Measurements from ENCODE around the gene GALK1. TPM values are rescaled to one million over a fixed set of nuclear protein-coding genes. Genes with fewer than 3 reads are reported as not detected.
"Not testable (repeated sequence)": the region's sequence is repeated elsewhere in the genome, so short reads cannot be mapped to it uniquely, and the experiment has no call there.

The GALK1 gene
- total RNA-seq: 10 to 100 TPM; 15.9 to 19.5 (median 17.3) TPM
- polyA plus RNA-seq: 22.6 TPM
- long read RNA-seq, donor 1, transcript GALK1-205 (8 exons, 1,866 nt): major isoform, 36 of 38 reads
- long read RNA-seq, donor 1, partial matches to known transcripts: 2 of 38 reads
- long read RNA-seq, donor 1, other reads (novel, unspliced or antisense): 0 of 38 reads
- long read RNA-seq, donor 2, transcript GALK1-205 (8 exons, 1,866 nt): major isoform, 9 of 13 reads
- long read RNA-seq, donor 2, partial matches to known transcripts: 1 of 13 reads
- long read RNA-seq, donor 2, other reads (novel, unspliced or antisense): 0 of 13 reads
- long read RNA-seq, donor 3, transcript GALK1-205 (8 exons, 1,866 nt): major isoform, 73 of 95 reads
- long read RNA-seq, donor 3, partial matches to known transcripts: 5 of 95 reads
- long read RNA-seq, donor 3, other reads (novel, unspliced or antisense): 17 of 95 reads
- long read RNA-seq, donor 4, transcript GALK1-205 (8 exons, 1,866 nt): major isoform, 19 of 24 reads
- long read RNA-seq, donor 4, partial matches to known transcripts: 0 of 24 reads
- long read RNA-seq, donor 4, other reads (novel, unspliced or antisense): 2 of 24 reads

DNA sequence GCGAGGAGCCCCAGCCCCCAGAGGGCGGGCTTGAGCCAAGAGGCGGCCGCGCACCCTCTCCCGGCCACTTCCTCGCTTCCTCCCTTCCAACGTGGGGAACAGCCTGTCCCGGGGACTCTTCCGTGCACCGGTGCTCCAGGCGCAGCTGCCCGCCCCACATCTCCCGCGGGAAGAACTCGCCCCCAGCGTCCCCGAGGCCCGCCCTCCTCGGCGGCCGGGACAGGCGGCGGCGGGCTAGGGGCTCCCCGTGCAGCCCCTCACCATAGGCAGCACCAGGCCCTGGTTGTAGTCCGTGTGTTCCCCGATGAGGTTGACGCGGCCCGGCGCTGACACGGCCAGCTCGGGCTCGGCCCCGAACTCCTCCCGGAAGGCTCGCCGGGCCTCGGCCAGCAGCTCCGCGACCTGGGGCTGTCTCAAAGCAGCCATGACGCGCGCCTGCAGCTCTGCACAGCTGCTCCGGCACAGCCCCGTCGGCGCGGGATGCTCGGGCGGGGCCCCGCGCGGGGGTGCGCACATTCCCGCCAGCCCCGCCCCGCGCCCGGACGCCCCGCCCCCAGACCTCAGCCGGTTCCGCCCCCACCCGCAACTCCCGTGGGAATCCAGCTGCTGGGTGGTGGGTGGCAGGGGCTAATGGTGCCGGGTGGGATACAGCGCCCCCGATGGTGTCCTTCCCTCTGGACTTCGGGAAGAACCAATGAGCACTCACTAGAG lies at the start of gene GALK1:
Gene GALK1, minus strand, starts transcription at position 482 of the 711 bp plus-strand sequence. Its CDS starts 56 bp downstream, at position 426.
- WGBS: under 1% methylated on average over 71 of the region's 71 CpGs
- H3K27me3 ChIP-seq (ENCODE audit: control insufficient read depth, insufficient read depth): no peaks in the 10 kb centered on the region
- H3K4me3 ChIP-seq (ENCODE audit: low read length): peak within 1 kb of the TSS; percentile 52
- DNase-seq: peak; percentile 83 to 92 (median 91)
- peaks cover 2% of the 10 kb centered on the region for H3K4me1 ChIP-seq (ENCODE audit: control insufficient read depth, insufficient read depth, low read length)
- H3K9me3 ChIP-seq (ENCODE audit: control insufficient read depth, low read length): no peaks in the 10 kb centered on the region
- intact Hi-C loops (cut with DNase I): loop anchor here in 1 of 4 donors (10.0 kb wide), 1 partner anchor 130 kb away; the partner anchor contains the start of gene TRIM65
- ATAC-seq: peak; percentile 88 to 92
- peak within 1 kb of the TSS; percentile 65 for H3K27ac ChIP-seq (ENCODE audit: low read length)

DNA sequence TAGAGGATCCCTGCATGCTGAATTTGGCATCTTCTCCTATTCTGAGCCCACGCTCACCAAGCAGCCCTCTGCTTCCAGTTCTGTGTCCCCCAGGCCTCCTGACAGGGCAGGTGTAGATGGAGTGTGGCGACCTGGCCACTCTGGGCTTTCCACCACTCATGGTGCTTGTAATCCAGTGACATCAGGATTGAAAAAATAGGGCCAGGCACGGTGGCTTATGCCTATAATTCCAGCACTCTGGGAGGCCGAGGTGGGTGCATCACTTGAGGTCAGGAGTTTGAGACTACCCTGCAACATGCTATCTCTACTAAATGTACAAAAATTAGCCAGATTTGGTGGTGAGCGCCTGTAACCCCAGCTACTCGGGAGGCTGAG lies 49.0 kb upstream of the GALK1 start:
- intact Hi-C loops (cut with DNase I): no loop called here
- no peak for ATAC-seq
- WGBS: 87% methylated on average over 6 of the region's 6 CpGs

DNA sequence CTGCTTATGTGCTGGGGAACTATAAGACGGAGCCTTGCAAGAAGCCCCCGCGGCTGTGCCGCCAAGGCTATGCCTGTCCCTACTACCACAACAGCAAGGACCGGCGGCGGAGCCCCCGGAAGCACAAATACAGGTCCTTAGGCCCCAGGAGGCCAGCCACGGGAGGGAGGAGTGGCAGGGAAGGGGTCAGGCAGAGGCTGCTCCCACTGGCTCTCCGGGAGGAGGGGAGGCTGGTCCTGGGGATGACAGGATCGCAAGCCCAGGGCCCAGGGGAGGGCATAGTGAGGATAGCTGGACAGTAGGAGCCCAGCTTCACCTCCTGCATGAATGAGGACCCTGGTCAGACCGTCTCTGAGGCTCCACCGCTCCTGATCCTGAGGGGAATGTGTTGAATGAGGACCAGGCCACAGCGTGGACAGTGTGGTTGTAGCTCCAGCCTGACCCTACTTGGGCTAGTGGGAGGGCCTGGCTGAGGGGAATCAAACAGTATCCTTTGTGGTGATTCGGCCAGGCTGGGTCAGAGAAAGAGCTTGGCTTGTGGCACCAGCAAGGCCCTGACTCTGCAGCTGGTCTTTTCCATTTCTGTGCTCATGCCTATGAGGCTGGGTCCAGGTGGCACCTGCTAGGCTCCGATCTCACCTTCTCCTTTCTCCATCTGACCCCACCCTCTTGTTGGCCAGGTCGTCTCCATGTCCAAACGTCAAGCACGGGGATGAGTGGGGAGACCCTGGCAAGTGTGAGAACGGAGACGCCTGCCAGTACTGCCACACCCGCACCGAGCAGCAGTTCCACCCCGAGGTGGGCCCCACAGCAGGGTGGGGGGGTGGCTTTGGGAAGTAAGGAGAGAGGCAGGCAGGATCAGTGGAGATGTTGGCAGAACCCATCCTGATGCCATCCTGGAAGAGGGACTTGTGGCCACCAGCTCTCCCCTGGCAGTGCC lies 48.4 kb upstream of the GALK1 start:
- H3K27ac ChIP-seq (ENCODE audit: low read length): no peak overlapping the region
- no peaks in the 10 kb centered on the region for H3K27me3 ChIP-seq (ENCODE audit: control insufficient read depth, insufficient read depth)
- DNase-seq (peak in 2 of 3 donors; percentile 54 to 55), ATAC-seq (no peak)
- H3K4me3 ChIP-seq (ENCODE audit: low read length): no peak overlapping the region
- no peaks in the 10 kb centered on the region for H3K9me3 ChIP-seq (ENCODE audit: control insufficient read depth, low read length)
- intact Hi-C loops (cut with DNase I): no loop called here
- WGBS: 84% methylated on average over 24 of the region's 24 CpGs
- peaks cover 11% of the 10 kb centered on the region for H3K4me1 ChIP-seq (ENCODE audit: control insufficient read depth, insufficient read depth, low read length)

More for the DNA sequence above, 49.0 kb upstream of the GALK1 start:
- Histone ChIP-seq H3K27me3 (ENCODE audit: control insufficient read depth, insufficient read depth) (no peaks in the 10 kb centered on the region), H3K27ac (ENCODE audit: low read length) (no peak overlapping the region), H3K4me3 (ENCODE audit: low read length) (no peak overlapping the region), H3K9me3 (ENCODE audit: control insufficient read depth, low read length) (no peaks in the 10 kb centered on the region), H3K4me1 (ENCODE audit: control insufficient read depth, insufficient read depth, low read length) (peaks cover 8% of the 10 kb centered on the region)
- peak in 1 of 3 donors; percentile 26 for DNase-seq

DNA sequence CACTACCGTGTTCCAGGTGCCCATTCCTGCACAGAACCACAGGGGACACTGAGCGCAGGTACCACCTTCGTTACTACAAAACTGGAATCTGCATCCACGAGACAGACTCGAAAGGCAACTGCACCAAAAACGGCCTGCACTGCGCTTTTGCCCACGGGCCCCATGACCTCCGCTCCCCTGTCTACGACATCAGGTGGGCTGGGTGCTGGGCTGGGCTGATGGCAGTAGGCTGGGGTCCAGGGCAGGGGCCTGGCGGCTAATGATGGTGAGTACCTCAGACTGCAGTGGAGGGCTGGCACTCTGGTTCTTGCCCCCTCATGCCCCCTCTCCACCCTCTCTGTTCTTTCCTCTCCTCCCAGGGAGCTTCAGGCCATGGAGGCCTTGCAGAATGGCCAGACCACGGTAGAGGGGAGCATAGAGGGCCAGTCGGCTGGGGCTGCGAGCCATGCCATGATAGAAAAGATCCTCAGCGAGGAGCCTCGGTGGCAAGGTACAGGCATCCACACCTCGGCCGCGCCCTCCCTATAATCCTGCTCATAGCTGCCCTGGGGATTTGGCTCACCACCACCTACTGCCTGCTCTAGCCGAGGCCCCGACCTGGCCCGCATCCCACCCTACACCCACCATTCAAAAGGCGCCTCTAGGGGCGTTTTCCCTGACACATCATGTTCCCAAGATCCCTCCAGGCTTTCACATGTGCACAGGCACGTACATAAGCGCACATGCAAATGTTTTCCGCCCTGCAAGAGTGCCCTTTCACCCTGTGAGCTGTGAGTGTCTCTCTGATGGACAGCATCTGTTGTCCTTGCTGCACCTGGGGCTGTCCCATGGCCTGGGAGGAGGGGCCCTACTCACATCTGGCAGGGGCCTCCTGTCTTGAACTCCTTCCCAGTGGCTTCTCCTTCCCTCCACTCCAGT lies 47.4 kb upstream of the GALK1 start:
- WGBS: 92% methylated on average over 27 of the region's 27 CpGs
- ATAC-seq (no peak), DNase-seq (peak in 1 of 3 donors; percentile 45)
- no peaks in the 10 kb centered on the region for H3K9me3 ChIP-seq (ENCODE audit: control insufficient read depth, low read length)
- H3K4me1 ChIP-seq (ENCODE audit: control insufficient read depth, insufficient read depth, low read length): peaks cover 12% of the 10 kb centered on the region
- no peaks in the 10 kb centered on the region for H3K27me3 ChIP-seq (ENCODE audit: control insufficient read depth, insufficient read depth)
- no peak overlapping the region for H3K4me3 ChIP-seq (ENCODE audit: low read length)
- intact Hi-C loops (cut with DNase I): no loop called here
- H3K27ac ChIP-seq (ENCODE audit: low read length): no peak overlapping the region

DNA sequence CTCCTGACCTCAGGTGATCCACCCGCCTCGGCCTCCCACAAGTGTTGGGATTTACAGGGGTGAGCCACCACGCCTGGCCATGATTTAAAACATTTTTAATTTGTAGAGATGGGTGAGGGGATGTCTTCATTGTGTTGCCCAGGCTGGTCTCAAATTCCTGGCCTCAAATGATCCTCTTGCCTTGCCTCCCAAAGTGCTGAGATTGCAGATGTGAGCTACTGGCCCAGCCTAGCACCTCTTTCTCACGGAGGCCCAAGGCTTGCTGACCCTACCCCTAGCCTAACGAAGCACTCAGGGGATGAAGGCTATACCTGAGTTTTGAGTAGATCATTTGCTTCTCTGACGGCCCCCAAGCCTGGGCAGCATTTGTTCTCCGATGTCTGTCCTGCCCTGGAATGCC lies 46.2 kb upstream of the GALK1 start:
- 96% methylated on average over 7 of the region's 7 CpGs for WGBS
- ATAC-seq: no peak

DNA sequence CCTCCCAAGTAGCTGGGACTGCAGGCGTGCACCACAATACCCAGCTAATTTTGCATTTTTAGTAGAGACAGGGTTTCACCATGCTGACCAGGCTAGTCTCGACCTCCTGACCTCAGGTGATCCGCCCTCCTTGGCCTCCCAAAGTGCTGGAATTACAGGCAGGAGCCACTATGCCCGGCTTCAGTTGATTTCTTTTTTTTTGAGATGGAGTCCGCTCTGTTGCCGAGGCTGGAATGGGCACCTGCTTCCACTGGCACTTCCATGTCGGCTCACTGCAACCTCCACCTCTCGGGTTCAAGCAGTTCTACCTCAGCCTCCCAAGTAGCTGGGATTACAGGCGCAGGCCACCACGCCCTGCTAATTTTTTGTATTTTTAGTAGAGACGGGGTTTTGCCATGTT lies 45.8 kb upstream of the GALK1 start:
- peak in 1 of 3 donors; percentile 16 for DNase-seq
- WGBS: 96% methylated on average over 11 of the region's 11 CpGs
- peaks cover 12% of the 10 kb centered on the region for H3K4me1 ChIP-seq (ENCODE audit: control insufficient read depth, insufficient read depth, low read length)
- ATAC-seq; H3K27me3 ChIP-seq (ENCODE audit: control insufficient read depth, insufficient read depth); H3K4me3 ChIP-seq (ENCODE audit: low read length); H3K9me3 ChIP-seq (ENCODE audit: control insufficient read depth, low read length); H3K27ac ChIP-seq (ENCODE audit: low read length); intact Hi-C loops (cut with DNase I): not testable (repeated sequence)

More for the DNA sequence above, 46.2 kb upstream of the GALK1 start:
- DNase-seq: no peak
- Histone ChIP-seq H3K4me1 (ENCODE audit: control insufficient read depth, insufficient read depth, low read length) (peaks cover 12% of the 10 kb centered on the region), H3K27me3 (ENCODE audit: control insufficient read depth, insufficient read depth) (no peaks in the 10 kb centered on the region), H3K4me3 (ENCODE audit: low read length) (no peak overlapping the region), H3K27ac (ENCODE audit: low read length) (no peak overlapping the region), H3K9me3 (ENCODE audit: control insufficient read depth, low read length) (no peaks in the 10 kb centered on the region)
- intact Hi-C loops (cut with DNase I): no loop called here

DNA sequence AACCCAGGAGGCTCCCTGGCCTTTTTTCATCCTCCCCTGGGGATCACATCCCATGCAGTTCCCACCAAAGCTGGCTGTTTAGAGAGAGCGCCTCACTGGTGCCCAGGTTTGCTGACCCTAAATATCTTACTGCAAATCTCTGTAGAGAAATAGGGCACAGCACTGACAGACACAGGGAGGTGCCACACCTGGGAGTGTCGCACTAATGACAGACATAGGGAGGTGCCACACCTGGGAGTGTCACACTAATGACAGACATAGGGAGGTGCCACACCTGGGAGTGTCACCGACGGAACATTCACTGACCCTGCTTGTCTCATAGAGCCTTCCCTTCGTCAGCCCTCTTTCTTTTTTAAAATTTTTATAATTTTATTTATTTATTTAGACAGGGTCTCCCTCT lies 45.2 kb upstream of the GALK1 start:
- no peak for ATAC-seq
- WGBS: 94% methylated on average over 5 of the region's 5 CpGs

DNA sequence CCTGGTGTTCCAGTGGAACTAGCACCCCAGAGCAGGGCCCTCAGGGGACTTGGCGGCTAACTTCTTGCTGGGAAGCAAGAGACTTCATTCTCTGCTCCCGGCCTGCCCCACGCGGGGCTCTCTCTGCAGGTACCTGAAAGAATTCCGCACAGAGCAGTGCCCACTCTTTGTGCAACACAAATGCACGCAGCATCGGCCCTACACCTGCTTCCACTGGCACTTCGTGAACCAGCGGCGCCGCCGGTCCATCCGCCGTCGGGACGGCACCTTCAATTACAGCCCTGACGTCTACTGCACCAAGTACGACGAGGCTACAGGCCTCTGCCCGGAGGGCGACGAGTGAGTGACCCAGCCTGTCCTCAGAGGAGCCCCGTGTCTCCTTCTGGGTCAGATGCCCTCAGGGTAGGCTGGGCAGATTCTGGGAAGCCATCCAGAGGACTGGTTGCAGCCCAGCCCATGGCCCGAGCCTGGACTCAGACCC lies 44.7 kb upstream of the GALK1 start:
- Histone ChIP-seq H3K4me3 (ENCODE audit: low read length) (no peak overlapping the region), H3K27me3 (ENCODE audit: control insufficient read depth, insufficient read depth) (no peaks in the 10 kb centered on the region), H3K27ac (ENCODE audit: low read length) (peak overlapping the region; percentile 87), H3K4me1 (ENCODE audit: control insufficient read depth, insufficient read depth, low read length) (peaks cover 12% of the 10 kb centered on the region), H3K9me3 (ENCODE audit: control insufficient read depth, low read length) (no peaks in the 10 kb centered on the region)
- ATAC-seq (peak in 1 of 2 donors; percentile 12), DNase-seq (peak in 2 of 3 donors; percentile 57 to 69)
- intact Hi-C loops (cut with DNase I): no loop called here
- WGBS: 83% methylated on average over 24 of the region's 24 CpGs

More for the DNA sequence above, 45.2 kb upstream of the GALK1 start:
- Histone ChIP-seq H3K9me3 (ENCODE audit: control insufficient read depth, low read length) (no peaks in the 10 kb centered on the region), H3K4me3 (ENCODE audit: low read length) (no peak overlapping the region), H3K27ac (ENCODE audit: low read length) (no peak overlapping the region), H3K4me1 (ENCODE audit: control insufficient read depth, insufficient read depth, low read length) (peaks cover 12% of the 10 kb centered on the region), H3K27me3 (ENCODE audit: control insufficient read depth, insufficient read depth) (no peaks in the 10 kb centered on the region)
- intact Hi-C loops (cut with DNase I): no loop called here
- peak in 1 of 3 donors; percentile 2 for DNase-seq

DNA sequence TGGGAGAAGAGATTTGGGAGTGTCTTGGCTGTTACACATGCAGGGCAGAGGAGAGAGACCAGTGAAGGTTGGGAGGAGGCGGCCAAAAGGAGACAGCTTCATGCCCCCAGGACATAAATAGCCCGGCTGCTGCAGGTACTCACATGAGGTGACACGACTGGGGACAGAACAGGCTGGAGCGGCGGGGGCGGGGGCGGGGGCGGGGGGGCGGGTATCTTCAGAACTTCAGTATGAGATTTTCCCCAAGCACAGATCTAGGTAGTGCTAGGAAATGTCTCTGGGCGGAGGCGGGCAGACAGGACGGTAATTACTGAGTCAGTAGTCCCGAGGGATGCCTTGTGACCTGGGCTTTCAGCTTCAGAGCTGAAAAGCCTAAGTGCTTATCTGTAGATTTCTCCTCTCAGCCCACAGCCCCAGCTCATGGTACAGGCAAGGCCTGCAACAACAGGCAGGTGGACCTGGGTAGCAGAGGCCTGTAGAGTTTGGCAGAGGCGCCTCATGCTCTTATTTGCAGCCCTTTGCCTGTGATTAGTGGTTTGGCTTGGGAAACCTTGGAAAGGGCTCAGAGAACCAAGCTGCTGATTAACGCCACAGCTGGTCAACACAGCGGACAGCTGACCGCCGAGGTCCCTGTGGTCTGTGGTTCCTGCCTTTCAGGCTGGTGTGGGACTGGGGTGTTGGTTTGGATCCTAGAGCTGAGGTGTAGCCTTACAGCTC lies 44.1 kb upstream of the GALK1 start:
- WGBS: 46% methylated on average over 18 of the region's 18 CpGs
- H3K4me1 ChIP-seq (ENCODE audit: control insufficient read depth, insufficient read depth, low read length): peaks cover 12% of the 10 kb centered on the region
- H3K4me3 ChIP-seq (ENCODE audit: low read length): no peak overlapping the region
- ATAC-seq (peak; percentile 68 to 88), DNase-seq (peak; percentile 61 to 74 (median 72))
- H3K9me3 ChIP-seq (ENCODE audit: control insufficient read depth, low read length): no peaks in the 10 kb centered on the region
- no peaks in the 10 kb centered on the region for H3K27me3 ChIP-seq (ENCODE audit: control insufficient read depth, insufficient read depth)
- intact Hi-C loops (cut with DNase I): no loop called here
- H3K27ac ChIP-seq (ENCODE audit: low read length): peak overlapping the region; percentile 87
